B cell (primary cell): ENCODE results near the gene TSSK2. TPM values are rescaled to one million over a fixed set of nuclear protein-coding genes. Genes with fewer than 3 reads are reported as not detected.

Source experiments
- ATAC-seq: fragments of 200-7000 bp; cut with Tn5 transposase; one replicate; pipeline ENCODE4 v1.10.0; 2021; ENCODE audit warnings: low read depth, mild to moderate bottlenecking, moderate number of reproducible peaks, moderate library complexity
- CTCF ChIA-PET: fragments of 350-600 bp; sonication (Branson Sonifier 250); formaldehyde crosslinking; loops from one replicate; lab custom pipeline; 2021; ENCODE audit warnings: antibody characterized with exemption, inconsistent platforms; lab: Charles Lee
- POLR2A ChIA-PET: fragments of 350-600 bp; sonication (Branson Sonifier 250); formaldehyde crosslinking; loops from one replicate; lab custom pipeline; 2021; ENCODE audit warnings: antibody characterized with exemption; lab: Charles Lee
- DNase-seq: peaks from one replicate; pipeline ENCODE4 v3.0.0; 2013
- H2AFZ ChIP-seq: 2 replicates; pipeline ENCODE4 v1.6.1; 2012; ENCODE audit warnings: mild to moderate bottlenecking, low read depth, low read length; ENCODE audit not compliant: insufficient read depth, poor library complexity, severe bottlenecking
- H3K27ac ChIP-seq, 2 donors: 1 replicate in 1 of 2; 2 replicates in 1 of 2; pipeline ENCODE4 v1.5.1; 2012 to 2013; ENCODE audit warnings: low read length in 2 of 2, mild to moderate bottlenecking in 2 of 2, moderate library complexity in 1 of 2
- H3K27me3 ChIP-seq, 4 experiments: fragments of 200-600 bp in 1 of 4; sonication (generic) in 1 of 4; replicated peaks in 1 of 4; 1 replicate in 2 of 4; 2 replicates in 2 of 4; pipeline versions ENCODE4 v1.6.1 to v1.7.0; 2013 to 2016; ENCODE audit warnings: low read length in 3 of 4, mild to moderate bottlenecking in 2 of 4, mixed read lengths in 1 of 4, moderate library complexity in 1 of 4; ENCODE audit not compliant: insufficient read depth in 4 of 4, control insufficient read depth in 3 of 4; ENCODE audit errors: control extremely low read depth in 1 of 4
- H3K36me3 ChIP-seq, 2 experiments: replicated peaks in 1 of 2; 1 replicate in 1 of 2; 2 replicates in 1 of 2; pipeline versions ENCODE4 v1.6.1 to v1.7.1; 2013; ENCODE audit warnings: low read length in 1 of 2; ENCODE audit not compliant: insufficient read depth in 2 of 2, control insufficient read depth in 1 of 2; ENCODE audit errors: control extremely low read depth in 1 of 2, extremely low read depth in 1 of 2
- H3K4me1 ChIP-seq, 2 donors: fragments of 200-600 bp in 1 of 2; sonication (generic) in 1 of 2; 1 replicate in 1 of 2; 2 replicates in 1 of 2; pipeline versions ENCODE4 v1.5.1 to v1.6.1; 2013 to 2017; ENCODE audit warnings: low read length in 2 of 2; ENCODE audit not compliant: control insufficient read depth in 2 of 2, insufficient read depth in 2 of 2
- H3K4me2 ChIP-seq: replicated peaks from 2 replicates; pipeline ENCODE3; 2012; ENCODE audit warnings: mild to moderate bottlenecking, low read depth, low read length; ENCODE audit not compliant: poor library complexity, severe bottlenecking
- H3K4me3 ChIP-seq, 5 experiments: fragments of 200-600 bp in 1 of 5; sonication (generic) in 1 of 5; 1 replicate in 3 of 5; 2 replicates in 2 of 5; pipeline versions ENCODE4 v1.5.1 to v1.7.0; 2011 to 2016; ENCODE audit warnings: low read length in 4 of 5, mild to moderate bottlenecking in 4 of 5, low read depth in 2 of 5, control low read depth in 1 of 5, moderate library complexity in 1 of 5; ENCODE audit not compliant: insufficient read depth in 1 of 5; ENCODE audit errors: control extremely low read depth in 1 of 5, extremely low read depth in 1 of 5
- H3K79me2 ChIP-seq: fragments of 200-600 bp; sonication (generic); one replicate; pipeline ENCODE4 v1.6.0; 2016; ENCODE audit warnings: low read length; ENCODE audit not compliant: control insufficient read depth, insufficient read depth
- H3K9ac ChIP-seq: fragments of 200-600 bp; sonication (generic); 2 replicates; pipeline ENCODE4 v1.6.1; 2017; ENCODE audit warnings: mild to moderate bottlenecking, low read length, moderate library complexity
- H3K9me3 ChIP-seq, 3 donors: one replicate each; pipeline versions ENCODE4 v1.6.1 to v1.7.1; 2013; ENCODE audit warnings: low read length in 2 of 3; ENCODE audit not compliant: control insufficient read depth in 2 of 3, insufficient read depth in 1 of 3; ENCODE audit errors: control extremely low read depth in 1 of 3
- H4K20me1 ChIP-seq: 2 replicates; pipeline ENCODE4 v1.6.0; 2012; ENCODE audit warnings: mild to moderate bottlenecking, low read length; ENCODE audit not compliant: insufficient read depth, control insufficient read depth, poor library complexity, severe bottlenecking
- H3K27ac Mint-ChIP-seq: one replicate; pipeline ENCODE4 v1.8.0; 2021; ENCODE audit warnings: mixed read lengths
- H3K27me3 Mint-ChIP-seq: one replicate; pipeline ENCODE4 v1.8.0; 2021; ENCODE audit warnings: mixed read lengths
- H3K4me1 Mint-ChIP-seq: one replicate; pipeline ENCODE4 v1.8.0; 2021; ENCODE audit warnings: mixed read lengths
- H3K4me3 Mint-ChIP-seq: one replicate; pipeline ENCODE4 v1.8.0; 2021; ENCODE audit warnings: mixed read lengths
- H3K9me3 Mint-ChIP-seq: one replicate; pipeline ENCODE4 v1.8.0; 2022; ENCODE audit warnings: mixed read lengths; ENCODE audit not compliant: insufficient read depth
- EZH2 ChIP-seq: IDR thresholded peaks from 2 replicates; pipeline ENCODE4 v1.6.1; 2012; ENCODE audit warnings: borderline replicate concordance, low read depth, mild to moderate bottlenecking, moderate library complexity, low read length; ENCODE audit not compliant: insufficient read depth, poor library complexity, severe bottlenecking
- WGBS: methylation state at CpG from one replicate; pipeline ENCODE4 v1.1.5; 2013; ENCODE audit warnings: missing lambda C conversion rate; ENCODE audit not compliant: insufficient coverage; 5-methylcytosine and 5-hydroxymethylcytosine counted together
- intact Hi-C: fragments of 100-400 bp; cut with micrococcal nuclease; formaldehyde crosslinking; loops from one replicate; pipeline ENCODE4 v1.10.0; 2022
- polyA plus RNA-seq: library from polyadenylated mRNA; depleted of rRNA; stranded (reverse); fragments of >200 nt; gene quantifications from 2 replicates; pipeline ENCODE4 v1.2.3, GENCODE V29; 2012
- total RNA-seq, 2 donors: library from RNA; stranded (reverse); fragments of 120-200 nt in 1 of 2; gene quantifications; 1 replicate in 1 of 2; 2 replicates in 1 of 2; pipeline versions ENCODE4 v1.2.3 to v1.2.4, GENCODE V29; 2013 to 2022
- TF ChIP-seq, protein P1 (sequence below): fragments of 200-600 bp; IDR thresholded peaks from one replicate; pipeline ENCODE4 v1.8.0; 2022; ENCODE audit warnings: antibody characterized with exemption, mild to moderate bottlenecking

The TSSK2 gene
- total and polyA plus RNA-seq, 2 donors (not counting 1 experiment from before 2014, with no cell fraction given), result 0.15 TPM; not detected in 1

DNA sequence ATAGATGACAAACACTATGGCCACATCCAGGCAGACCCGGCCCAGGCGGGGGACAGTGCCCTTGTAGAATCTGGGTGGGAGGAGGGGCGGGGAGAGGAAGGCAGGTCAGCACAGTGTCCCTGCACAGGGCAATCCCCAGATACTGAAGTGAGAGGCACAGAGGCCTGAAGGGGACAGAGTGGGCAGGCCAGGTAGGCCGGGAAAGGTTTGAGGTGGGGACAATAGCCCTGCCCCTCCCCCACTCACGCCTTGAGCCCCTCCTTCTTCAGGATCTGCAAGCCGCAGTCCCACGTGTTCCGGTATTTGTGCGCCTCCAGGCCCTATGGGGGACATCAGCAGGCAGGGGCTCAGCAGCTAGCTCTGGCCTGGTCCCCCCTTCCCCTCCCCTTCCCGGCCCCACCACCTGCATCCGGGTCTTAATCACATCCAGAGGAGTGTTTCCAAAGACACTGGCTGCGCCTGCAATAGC, 45.1 kb downstream of the TSSK2 start:
- no peaks in the 10 kb centered on the region for H3K27me3 Mint-ChIP-seq
- peak overlapping the region; percentile 78 for H3K4me3 Mint-ChIP-seq
- Histone ChIP-seq H3K9me3 (peaks cover 0 to 3% (median 0%) of the 10 kb centered on the region in 3 donors), H3K4me3 (no peak overlapping the region), H3K4me2 (no peak overlapping the region), H4K20me1 (peaks cover 37% of the 10 kb centered on the region), H3K27ac (no peak overlapping the region), H3K4me1 (peaks cover 40 to 62% of the 10 kb centered on the region in 2 donors), H3K9ac (no peak overlapping the region), H3K79me2 (peaks cover 36% of the 10 kb centered on the region), H2AFZ (no peak overlapping the region), H3K27me3 (no peaks in the 10 kb centered on the region), H3K36me3 (peaks cover 0 to 4% of the 10 kb centered on the region in 2 experiments)
- ChIA-PET CTCF (no interaction called here), POLR2A (interaction anchor here (1.1 kb wide), 1 partner anchor 32 kb away, joined by 3 read pairs; the partner anchor contains the start of gene ESS2)
- TF ChIP-seq EZH2, result no peak
- TF ChIP-seq, protein P1, sequence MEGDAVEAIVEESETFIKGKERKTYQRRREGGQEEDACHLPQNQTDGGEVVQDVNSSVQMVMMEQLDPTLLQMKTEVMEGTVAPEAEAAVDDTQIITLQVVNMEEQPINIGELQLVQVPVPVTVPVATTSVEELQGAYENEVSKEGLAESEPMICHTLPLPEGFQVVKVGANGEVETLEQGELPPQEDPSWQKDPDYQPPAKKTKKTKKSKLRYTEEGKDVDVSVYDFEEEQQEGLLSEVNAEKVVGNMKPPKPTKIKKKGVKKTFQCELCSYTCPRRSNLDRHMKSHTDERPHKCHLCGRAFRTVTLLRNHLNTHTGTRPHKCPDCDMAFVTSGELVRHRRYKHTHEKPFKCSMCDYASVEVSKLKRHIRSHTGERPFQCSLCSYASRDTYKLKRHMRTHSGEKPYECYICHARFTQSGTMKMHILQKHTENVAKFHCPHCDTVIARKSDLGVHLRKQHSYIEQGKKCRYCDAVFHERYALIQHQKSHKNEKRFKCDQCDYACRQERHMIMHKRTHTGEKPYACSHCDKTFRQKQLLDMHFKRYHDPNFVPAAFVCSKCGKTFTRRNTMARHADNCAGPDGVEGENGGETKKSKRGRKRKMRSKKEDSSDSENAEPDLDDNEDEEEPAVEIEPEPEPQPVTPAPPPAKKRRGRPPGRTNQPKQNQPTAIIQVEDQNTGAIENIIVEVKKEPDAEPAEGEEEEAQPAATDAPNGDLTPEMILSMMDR, result no peak
- ATAC-seq (no peak), DNase-seq (no peak)
- WGBS, result 87% methylated on average over 10 of the region's 12 CpGs
- peaks cover 57% of the 10 kb centered on the region for H3K4me1 Mint-ChIP-seq
- intact Hi-C loops, result no loop called here
- H3K9me3 Mint-ChIP-seq, result no peaks in the 10 kb centered on the region
- H3K27ac Mint-ChIP-seq, result peak overlapping the region; percentile 22

DNA sequence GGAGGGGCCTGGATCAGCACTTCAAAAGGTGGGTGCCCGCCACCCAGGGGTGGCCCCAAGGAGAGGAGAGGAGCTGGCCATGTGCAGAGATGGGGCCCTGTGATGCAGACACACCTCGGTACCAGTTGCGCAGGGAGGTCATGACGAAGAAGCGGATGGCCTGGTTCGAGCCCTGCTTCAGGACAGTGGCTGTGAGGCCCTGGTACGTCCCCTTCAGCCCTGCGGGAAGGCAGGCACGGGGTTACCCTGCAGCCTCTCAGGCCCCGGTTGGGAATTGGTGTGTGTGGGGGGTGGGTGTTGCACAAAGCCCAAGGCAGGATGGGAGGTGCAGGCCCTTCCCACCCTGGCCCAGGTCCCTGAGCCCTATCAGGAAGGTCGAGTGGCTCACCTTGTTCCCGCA, 45.6 kb downstream of the TSSK2 start:
- DNase-seq (peak; percentile 21), ATAC-seq (no peak)
- peaks cover 37% of the 10 kb centered on the region for H4K20me1 ChIP-seq
- H3K4me3 ChIP-seq, result no peak overlapping the region
- Mint-ChIP-seq H3K27me3 (no peaks in the 10 kb centered on the region), H3K4me3 (peak overlapping the region; percentile 78), H3K9me3 (no peaks in the 10 kb centered on the region), H3K27ac (peak overlapping the region; percentile 74), H3K4me1 (peaks cover 53% of the 10 kb centered on the region)
- no peak overlapping the region for H3K4me2 ChIP-seq
- CTCF ChIA-PET, result no interaction called here
- H3K36me3 ChIP-seq, result peaks cover 0 to 4% of the 10 kb centered on the region in 2 experiments
- no peaks in the 10 kb centered on the region for H3K27me3 ChIP-seq
- intact Hi-C loops, result no loop called here
- H2AFZ ChIP-seq, result no peak overlapping the region
- POLR2A ChIA-PET, result interaction anchor here (1.1 kb wide), 1 partner anchor 33 kb away, joined by 3 read pairs; the partner anchor contains the start of gene ESS2
- no peak overlapping the region for H3K27ac ChIP-seq
- H3K4me1 ChIP-seq, result peaks cover 40 to 62% of the 10 kb centered on the region in 2 donors
- WGBS, result 93% methylated on average over 11 of the region's 12 CpGs
- no peak overlapping the region for H3K9ac ChIP-seq
- peaks cover 31% of the 10 kb centered on the region for H3K79me2 ChIP-seq
- TF ChIP-seq EZH2, result no peak
- TF ChIP-seq, protein P1, result no peak
- H3K9me3 ChIP-seq, result peaks cover 0 to 3% (median 0%) of the 10 kb centered on the region in 3 donors
